Measurements from ENCODE around the gene CFAP54.

CFAP54 gene

DNA sequence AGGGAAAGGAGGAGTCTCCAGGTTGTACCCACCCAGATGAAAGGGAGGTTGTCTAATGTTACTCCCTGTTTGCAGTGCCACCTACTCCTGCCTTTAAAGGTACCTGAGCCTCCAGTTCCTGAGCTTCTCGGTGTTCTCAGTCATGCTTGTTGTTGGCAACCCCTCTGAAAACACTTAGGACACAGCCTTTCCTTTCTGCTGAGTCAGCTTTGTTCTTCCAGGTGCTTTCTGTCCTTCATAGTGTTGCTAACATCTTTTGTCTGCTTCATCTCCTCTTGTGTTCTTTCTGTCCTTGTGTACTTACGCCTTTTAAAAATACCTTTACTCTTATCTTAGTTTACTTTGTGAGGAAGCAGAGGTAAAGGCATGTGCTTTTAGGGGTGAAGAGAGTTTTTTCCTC is 320.7 kb downstream of the CFAP54 start:
- no peak for DNase-seq (ENCODE audit: insufficient read length, low spot score)
- peak; percentile 72 for FAIRE-seq

DNA sequence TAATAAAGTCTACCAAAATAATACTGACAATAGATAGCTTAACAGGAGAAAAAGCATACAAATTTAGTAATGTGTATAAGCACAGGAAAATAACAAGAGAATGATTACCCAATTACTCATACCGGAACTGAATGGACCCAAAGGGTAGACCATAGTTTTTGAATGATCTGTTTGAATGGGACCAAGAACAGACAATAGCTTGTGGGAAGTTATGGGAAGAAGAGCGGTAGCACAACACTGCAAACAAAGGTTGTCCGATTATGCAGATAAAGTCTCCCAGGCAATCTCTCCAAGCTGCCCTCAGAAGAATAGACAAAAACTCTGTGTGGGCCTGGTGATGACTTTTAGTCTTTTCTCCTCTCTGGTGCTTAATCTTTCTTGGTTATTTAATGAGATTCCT is 321.1 kb downstream of the CFAP54 start:
- FAIRE-seq (peak; percentile 51), DNase-seq (ENCODE audit: insufficient read length, low spot score) (no peak)

DNA sequence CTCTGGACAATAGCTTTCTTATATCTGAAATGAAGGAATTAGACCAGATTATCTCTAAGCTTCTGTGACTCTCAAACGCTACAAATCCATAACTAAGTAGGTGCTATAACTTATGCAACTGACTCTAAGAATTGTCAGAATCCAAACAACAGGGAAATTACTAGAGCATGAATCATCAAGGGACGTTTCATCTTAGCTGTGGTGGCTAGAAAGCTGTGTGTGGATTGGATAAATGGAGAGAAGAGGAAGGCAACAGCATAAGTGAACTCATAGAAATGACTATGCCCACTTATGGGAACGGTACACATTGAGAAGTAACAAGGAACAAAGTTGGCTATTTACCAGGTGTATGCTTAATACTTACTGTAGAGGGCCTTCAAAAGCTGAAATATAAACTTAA is 321.7 kb downstream of the CFAP54 start:
- DNase-seq (ENCODE audit: insufficient read length, low spot score) (no peak), FAIRE-seq (no peak)

DNA sequence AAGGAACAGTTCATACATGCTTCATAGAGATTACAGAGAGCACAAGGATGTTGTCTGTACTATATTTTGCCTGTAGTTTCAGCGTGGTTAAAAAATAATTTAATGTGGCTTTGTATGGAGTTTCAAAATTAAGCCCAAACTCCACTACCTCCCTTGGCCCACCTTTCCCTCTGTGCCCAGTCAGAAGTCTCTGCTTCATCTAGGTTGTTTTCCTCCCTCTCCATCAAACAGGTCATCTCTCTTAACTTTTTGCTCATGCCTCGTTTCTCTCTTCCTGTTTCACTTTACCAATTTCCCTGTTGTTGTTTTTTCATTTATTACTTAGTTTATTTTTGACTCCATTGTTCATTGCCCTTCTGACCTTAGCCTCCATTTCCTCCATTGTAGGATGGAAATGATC is 322.8 kb downstream of the CFAP54 start:
- no peak for DNase-seq (ENCODE audit: insufficient read length, low spot score)
- peak; percentile 66 for FAIRE-seq

DNA sequence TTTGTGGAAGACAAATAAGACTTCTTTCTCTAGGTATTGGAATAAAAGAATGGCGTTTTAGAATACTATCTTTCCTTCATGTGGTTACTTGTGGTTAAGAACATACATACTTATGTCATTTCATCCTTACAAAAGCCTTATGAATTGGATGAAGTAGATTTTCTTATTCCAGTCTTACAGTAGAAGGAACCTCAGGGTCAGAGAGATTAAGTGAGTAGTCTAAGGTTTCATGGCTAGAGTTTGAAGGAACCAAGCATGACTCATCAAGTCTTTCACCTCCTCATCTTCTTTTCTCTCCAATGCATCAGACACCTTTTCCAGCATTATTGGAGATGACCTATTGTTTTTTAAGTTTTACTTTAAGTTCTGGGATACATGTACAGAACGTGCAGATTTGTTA is 324.8 kb downstream of the CFAP54 start:
- DNase-seq (ENCODE audit: insufficient read length, low spot score) (no peak), FAIRE-seq (no peak)

DNA sequence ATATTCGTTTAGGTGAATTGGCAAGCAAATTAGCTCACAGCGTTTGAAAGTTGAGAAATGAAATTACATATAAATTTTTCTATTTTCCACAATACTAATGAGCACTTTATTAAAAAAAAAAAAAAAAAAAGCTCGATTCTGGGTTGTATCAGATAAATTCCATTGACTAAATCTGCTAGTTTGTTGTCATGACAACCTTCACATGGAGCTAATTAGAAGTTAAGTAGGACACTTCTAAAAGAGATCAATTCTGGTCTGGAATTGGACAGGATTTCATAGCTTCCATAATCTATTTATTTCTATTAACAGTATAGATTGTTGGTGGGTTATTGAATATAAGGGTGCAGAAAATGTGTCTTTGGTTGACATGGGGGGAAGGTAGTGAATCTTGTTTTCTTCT is 332.2 kb downstream of the CFAP54 start:
- FAIRE-seq (no peak), DNase-seq (ENCODE audit: insufficient read length, low spot score) (no peak)

DNA sequence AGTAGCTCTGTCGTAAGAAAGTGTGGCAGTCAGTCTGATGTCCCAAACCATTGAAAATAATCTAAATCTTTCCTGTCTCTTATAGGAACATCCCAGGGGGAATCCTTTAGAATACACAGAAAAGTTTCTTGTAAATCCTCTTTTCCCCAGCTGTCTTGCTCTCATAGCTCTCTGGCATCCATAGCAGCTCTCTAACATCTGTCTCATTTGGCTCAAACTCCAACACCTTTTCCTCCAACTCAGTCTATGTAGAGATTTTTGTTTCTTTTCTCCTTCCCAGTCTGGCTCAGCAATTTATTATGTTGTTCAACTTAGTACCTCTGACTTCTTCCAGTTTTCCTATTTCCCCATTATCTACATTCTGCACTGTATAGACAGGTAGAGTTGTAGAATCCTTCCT is 333.3 kb downstream of the CFAP54 start:
- DNase-seq (ENCODE audit: insufficient read length, low spot score) (no peak), FAIRE-seq (no peak)

DNA sequence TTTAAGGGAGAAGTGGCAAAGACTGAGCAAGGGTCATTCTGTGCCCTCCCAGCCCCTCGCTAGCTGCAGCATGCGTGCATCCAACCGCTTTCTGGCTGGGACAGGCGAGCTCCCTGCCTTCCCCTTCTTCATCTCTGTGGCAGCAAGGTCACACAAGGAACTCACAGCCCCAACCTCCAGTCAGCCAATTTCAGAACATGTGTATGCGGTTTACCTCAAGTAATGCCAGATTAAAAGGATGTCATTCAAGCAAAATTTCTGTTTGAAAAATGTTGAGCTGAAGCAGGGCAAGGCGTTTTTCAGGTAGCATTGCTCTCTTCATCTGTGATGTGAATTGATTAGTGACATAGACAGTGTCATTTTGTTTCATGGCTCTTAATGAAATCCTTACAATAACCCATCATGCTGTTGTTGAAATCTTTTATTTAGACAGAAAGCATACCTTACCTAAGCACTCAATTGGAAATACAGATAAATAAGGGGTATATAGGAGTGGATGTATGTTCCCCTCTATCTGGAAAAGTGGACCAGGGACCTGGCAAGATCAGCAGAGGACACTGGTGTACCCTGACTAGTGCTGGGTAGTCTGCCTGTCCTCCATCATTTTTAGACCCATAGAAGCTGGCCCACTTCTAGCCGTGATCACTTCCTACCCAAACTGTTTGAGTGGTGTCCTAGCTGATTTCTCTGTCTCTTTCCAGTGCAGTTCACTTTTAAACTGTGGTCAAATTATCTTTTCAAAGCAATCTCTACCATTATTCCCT is 334.9 kb downstream of the CFAP54 start:
- DNase-seq (ENCODE audit: insufficient read length, low spot score) (no peak), FAIRE-seq (no peak)

DNA sequence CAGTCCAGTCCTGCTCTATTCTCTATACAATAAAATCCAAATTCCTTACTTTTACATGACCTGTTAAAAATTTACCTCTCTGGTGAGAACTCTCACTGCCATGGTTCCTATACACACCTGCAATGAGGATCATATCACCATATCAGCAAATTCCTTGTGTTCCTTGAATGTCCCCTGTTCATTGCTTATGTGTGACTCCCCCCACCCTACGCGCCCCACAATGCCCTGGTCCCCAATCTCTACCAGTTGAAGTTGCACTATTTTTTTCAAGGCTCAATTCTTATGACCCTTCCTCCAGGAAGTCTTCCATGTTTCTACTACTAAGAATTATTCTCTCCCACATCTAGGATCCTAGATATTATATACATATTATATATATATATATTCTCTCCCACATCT is 335.5 kb downstream of the CFAP54 start:
- DNase-seq (ENCODE audit: insufficient read length, low spot score) (no peak), FAIRE-seq (no peak)

DNA sequence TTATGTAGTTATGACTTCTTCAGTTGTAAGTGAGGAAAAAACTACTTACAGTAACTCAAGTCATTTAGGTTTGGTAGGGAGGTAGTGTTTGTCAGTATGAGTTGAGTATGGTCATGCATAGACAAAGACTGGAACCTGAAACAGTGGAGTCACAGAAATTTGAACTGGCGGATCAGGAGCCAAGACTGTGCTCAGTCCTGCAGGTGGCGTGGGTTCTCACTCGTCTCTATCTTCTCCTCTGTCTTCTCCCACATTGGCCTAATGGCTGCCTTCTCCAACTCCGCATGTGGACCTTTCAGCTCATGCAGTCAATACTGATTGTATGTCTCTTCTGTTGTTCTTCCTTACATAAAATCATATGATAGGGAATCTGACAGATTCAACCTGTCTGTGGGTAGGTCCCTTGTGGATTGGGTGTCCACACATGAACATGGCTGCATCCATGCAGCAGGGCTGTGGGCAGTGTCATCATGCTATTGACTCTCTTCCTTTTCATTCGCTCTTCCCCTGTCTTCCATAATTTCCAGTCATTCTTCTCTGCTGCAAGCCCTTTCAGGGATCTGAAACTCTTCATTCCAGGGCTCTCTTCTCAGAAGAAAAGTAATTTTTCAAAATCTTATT is 338.9 kb downstream of the CFAP54 start:
- DNase-seq (ENCODE audit: insufficient read length, low spot score) (no peak), FAIRE-seq (no peak)

DNA sequence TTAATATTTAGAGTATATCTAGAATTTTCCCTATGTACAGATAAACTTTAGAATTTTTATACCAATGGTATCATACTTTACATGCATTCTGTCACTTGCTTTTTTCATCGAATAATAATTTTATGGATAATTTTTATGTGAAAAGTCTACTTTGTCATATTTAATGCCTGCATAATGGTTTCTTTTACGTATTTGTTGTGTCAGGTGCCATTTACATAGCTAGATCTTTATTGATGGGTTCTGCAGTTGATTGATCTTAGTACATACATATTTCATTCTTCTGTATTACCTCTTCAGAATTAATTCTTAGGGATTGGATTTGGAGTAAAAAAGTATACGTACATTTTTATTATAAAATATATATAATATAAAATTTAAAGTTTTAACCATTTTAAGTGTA is 340.0 kb downstream of the CFAP54 start:
- FAIRE-seq, result no peak
- no peak for DNase-seq (ENCODE audit: insufficient read length, low spot score)

DNA sequence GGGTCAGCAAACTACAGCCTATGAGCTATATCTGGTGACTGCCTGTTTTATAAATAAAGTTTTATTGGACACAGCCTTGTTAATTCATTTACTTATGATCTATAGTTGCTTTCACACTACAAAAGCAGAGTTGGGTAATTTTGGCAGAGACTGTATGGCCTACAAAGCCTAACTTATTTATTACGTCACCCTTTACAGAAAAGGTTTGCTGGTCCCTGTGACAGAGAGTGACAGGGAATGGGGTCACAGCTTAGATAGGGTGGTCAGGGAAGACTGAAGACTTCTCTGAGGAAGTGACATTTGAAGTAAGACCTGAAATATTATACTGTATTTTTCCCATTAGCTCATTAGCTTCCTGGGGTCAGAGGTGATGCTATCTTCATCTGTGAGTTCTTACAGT is 342.0 kb downstream of the CFAP54 start:
- DNase-seq (ENCODE audit: insufficient read length, low spot score), result no peak

DNA sequence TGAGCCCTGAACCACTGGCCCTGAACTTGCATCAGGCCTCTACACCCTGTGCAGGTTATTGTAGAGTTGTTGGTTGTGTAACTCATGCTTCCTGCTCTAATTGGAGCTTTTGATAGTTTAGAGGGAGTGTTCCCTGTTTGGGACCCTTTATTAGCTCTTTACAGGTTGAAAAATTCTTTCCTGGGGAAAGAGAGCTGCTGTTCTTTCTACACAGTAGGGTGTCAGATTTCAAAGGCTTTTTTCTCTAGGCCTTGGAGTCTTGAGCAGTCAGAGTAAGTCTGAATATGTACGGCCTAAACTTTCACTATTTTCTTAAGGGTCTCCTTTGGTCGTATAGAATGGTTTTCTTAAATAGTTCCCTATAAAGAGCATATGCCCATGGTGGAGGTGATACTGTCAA is 356.9 kb downstream of the CFAP54 start:
- FAIRE-seq (no peak), DNase-seq (ENCODE audit: insufficient read length, low spot score) (no peak)

More for the DNA sequence above, 342.0 kb downstream of the CFAP54 start:
- no peak for FAIRE-seq

DNA sequence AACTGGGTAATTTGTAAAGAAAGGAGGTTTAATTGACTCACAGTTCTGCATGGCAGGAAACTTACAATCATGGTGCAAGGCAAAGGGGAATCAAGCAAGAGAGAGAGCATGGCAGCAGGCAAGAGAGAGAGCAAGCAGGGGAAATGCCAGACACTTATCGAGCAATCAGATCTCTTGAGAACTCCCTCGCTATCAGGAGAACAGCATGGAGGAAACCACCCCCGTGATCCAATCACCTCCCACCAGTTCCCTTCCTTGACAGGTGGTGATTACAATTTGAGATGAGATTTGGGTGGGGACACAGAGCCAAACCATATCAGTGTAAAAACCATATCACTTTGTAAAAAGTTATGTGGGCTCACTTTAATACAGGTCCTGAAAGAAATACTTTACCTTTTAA is 361.3 kb downstream of the CFAP54 start:
- DNase-seq (ENCODE audit: insufficient read length, low spot score) (no peak), FAIRE-seq (no peak)

DNA sequence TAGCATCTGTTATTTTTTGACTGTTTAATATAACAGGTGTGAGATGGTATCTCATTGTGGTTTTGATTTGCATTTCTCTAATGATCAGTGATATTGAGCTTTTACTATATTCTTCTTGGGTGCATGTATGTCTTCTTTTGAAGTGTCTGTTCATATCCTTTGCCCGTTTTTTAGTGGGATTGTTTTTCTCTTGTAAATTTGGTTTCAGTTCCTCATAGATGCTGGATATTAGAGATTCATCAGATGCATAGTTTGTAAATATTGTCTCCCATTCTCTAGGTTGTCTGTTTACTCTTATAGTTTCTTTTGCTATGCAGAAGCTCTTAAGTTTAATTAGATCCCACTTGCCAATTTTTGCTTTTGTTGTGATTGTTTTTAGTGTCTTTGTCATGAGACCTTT is 368.8 kb downstream of the CFAP54 start:
- no peak for FAIRE-seq

DNA sequence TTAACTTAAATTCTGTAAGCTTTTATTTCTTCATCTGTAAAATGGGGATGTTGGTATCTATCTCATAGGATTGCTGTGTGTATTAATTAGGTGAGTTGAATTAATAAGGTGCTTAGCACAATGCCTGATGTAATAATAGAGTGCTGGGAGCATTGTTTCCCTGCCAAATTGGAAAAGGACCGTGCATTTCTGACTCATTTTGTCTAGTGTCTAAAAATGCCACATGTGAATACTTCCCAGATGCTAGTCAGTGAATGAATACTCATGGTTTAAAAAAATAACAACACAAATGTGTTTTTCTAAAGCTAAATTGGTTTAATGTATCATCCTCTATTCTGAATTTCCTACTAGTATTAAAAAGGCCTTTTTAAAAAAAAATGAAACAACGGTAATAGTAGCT is 372.3 kb downstream of the CFAP54 start:
- FAIRE-seq (no peak), DNase-seq (ENCODE audit: insufficient read length, low spot score) (no peak)

More for the DNA sequence above, 368.8 kb downstream of the CFAP54 start:
- DNase-seq (ENCODE audit: insufficient read length, low spot score), result no peak

DNA sequence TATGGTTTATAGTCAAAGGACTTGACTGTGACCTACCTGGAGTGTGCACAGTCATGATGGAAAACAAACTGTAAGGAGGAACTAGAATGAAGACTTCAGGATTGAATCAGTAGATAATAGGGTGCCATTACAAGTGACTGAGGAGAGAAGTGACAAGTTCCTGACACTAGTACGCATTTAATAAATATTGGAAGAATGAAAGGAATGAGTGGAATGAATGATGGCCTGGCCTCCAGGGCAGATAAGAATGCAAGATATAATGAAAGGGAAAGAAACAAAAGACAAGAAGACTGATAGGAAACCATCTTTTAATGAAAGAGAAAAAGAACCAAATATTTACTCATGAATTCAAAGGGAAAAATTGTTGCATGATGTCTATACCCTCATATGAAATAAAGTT is 372.9 kb downstream of the CFAP54 start:
- DNase-seq (ENCODE audit: insufficient read length, low spot score), result no peak
- FAIRE-seq, result no peak

DNA sequence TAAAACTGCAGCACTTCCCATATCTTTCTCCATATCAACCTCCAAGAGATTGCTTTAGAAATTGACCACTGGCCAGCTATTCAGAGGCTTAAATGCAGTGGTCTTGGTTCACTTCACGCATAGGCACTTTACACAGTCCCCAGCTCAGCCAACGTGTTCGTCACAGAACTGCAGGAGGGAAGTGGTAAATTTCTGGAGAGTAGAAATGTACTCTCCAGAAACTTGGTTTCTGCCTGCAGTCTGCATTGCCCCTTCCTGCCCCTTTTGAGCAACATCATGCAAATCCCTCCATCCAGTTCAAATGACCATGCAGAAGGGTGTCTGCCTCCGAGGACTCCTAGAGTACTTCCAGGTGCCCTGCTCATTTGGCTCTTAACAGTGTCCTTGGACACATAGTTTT is 375.0 kb downstream of the CFAP54 start:
- no peak for DNase-seq (ENCODE audit: insufficient read length, low spot score)
- no peak for FAIRE-seq

DNA sequence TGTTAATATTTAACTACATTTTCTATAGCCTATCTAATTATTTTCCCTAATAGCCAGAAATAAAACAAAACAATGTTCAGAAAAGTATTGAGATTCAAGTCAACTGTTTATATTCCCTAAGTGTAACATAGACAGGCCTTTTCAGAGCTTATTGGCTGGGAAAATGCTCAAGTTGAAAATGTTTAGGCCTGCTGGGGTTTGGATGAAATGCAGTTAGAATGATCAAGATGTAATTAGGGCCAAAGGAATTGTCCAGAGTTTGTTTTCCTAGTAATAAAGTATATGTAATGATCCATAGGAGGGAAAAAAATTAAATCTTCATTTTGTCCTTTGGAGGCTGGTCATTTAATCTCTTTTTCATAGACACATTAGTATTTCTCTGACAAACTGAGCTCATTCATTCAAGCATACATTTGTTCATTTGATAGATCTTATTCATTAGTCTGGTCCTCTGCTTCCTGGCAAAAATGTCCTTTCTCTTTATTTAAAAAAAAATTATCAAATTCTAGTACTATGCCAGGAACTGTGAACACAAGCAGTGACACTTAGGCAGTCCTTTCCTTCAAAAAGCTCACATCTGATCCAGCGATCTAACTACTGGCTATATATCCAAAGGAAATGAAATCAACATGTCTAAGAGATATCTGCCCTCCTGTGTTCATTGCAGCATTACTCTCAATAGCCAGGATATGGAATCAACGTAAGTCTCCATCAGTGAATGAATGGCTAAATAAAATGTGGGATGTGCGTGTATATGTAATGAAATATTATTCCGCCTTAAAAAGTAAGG is 377.6 kb downstream of the CFAP54 start:
- FAIRE-seq (no peak), DNase-seq (ENCODE audit: insufficient read length, low spot score) (no peak)

DNA sequence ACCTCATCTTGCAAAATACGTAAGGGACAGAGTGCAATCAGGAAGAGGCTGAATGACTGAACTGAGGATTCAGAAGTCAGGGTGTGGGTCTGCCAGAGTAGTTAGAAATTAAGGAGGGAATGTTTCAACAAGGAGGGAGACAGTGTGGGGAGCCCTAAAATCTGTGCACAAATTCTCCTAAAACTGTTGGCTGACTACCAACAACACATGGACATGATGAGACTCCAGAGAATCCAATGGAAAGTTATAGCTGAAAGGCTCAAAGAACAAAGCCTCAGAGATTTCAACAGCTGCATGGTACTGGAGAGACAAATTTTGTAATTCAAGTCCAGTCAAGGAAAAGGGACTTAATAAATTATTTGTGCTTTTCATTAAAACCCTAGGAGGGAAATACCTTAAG is 381.6 kb downstream of the CFAP54 start:
- no peak for FAIRE-seq

DNA sequence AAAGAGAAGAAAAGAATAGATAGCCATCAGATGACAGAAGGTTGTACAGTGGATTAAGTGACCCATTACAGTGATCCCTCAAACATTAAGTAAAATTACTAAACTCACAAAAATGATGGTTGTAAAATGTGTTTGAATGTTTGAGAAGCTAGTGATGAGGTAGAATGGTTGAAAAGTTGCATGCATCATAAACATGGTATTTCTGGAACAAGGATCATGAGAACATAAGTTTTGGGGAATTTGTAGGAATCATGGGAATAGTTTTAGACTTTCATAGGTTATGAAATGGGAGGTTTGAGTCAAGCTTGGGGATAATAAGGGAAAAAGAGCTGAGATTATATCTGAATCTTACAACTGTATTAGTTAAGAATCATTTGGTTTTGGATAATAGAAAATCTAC is 383.6 kb downstream of the CFAP54 start:
- no peak for DNase-seq (ENCODE audit: insufficient read length, low spot score)
- FAIRE-seq, result no peak

More for the DNA sequence above, 381.6 kb downstream of the CFAP54 start:
- DNase-seq (ENCODE audit: insufficient read length, low spot score), result no peak

DNA sequence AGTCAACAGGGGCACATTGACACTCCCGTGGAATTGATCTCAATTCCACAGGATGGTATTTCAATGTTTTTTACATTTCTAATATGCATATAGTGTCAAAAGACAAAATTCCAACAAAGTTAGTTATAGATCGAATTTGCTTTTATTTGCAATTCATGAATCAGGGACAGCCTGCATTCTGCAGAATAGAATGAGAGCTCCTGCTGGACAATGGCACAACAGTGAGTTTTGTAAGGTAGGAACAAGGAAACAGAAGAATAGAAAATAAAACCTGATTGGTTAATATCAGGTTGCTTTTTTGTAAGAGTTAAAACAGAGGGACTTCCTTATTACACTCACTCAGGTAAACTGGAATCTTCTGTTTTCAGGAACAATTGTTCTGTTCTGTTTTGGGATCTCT is 384.8 kb downstream of the CFAP54 start:
- DNase-seq (ENCODE audit: insufficient read length, low spot score) (no peak), FAIRE-seq (no peak)

Measured in GM19239 (cell line).